Measurements from ENCODE around the gene MRRF. TPM values are rescaled to one million over a fixed set of nuclear protein-coding genes. Genes with fewer than 3 reads are reported as not detected.

The MRRF gene
- total and polyA plus RNA-seq, 2 donors (not counting 1 experiment from before 2014, with no cell fraction given) = 36.8 to 37.3 TPM

GRCh38 chr9:122236681-122237080 lies 28.0 kb upstream of the MRRF start:
- Histone ChIP-seq H3K4me1 (ENCODE audit: control insufficient read depth, extremely low read depth, insufficient read depth, low read length) (no peaks in the 10 kb centered on the region), H3K4me3 (replicated peaks in 1 of 4; ENCODE audit: control extremely low read depth in 1 of 4, insufficient read depth in 1 of 4, low read depth in 3 of 4, low read length in 4 of 4) (no peak overlapping the region), H3K27me3 (ENCODE audit: control insufficient read depth, insufficient read depth, low read length) (peaks cover 5% of the 10 kb centered on the region), H3K27ac (ENCODE audit: insufficient read depth, low read length) (no peak overlapping the region), H3K36me3 (ENCODE audit: control insufficient read depth, insufficient read depth, low read length) (no peaks in the 10 kb centered on the region), H3K4me2 (ENCODE audit: extremely low read depth, insufficient read depth, low read length) (no peak overlapping the region), H3K9ac (ENCODE audit: insufficient read depth, low read length) (no peak overlapping the region), H3K9me3 (ENCODE audit: control insufficient read depth, insufficient read depth, low read depth, low read length) (no peaks in the 10 kb centered on the region), H2AFZ (ENCODE audit: low read length) (no peak overlapping the region), H4K20me1 (ENCODE audit: control insufficient read depth, extremely low read depth, insufficient read depth, low read length) (no peaks in the 10 kb centered on the region), H3K79me2 (ENCODE audit: control insufficient read depth, insufficient read depth, low read length) (no peaks in the 10 kb centered on the region)
- TF ChIP-seq CTCF (conservative IDR thresholded peaks at IDR 0.05 in 1 of 2, IDR thresholded peaks at IDR 0.05 in 1 of 2; ENCODE audit: low read depth in 1 of 2, low read length in 2 of 2) (no peak), EZH2 (IDR thresholded peaks at IDR 0.05; ENCODE audit: low read length, missing control alignments) (no peak)
- no peak for DNase-seq (ENCODE audit: low read depth in 2 of 2)

GRCh38 chr9:122239722-122240121 lies 25.0 kb upstream of the MRRF start:
- H3K4me3 ChIP-seq (replicated peaks in 1 of 4; ENCODE audit: control extremely low read depth in 1 of 4, insufficient read depth in 1 of 4, low read depth in 3 of 4, low read length in 4 of 4) = no peak overlapping the region
- no peaks in the 10 kb centered on the region for H4K20me1 ChIP-seq (ENCODE audit: control insufficient read depth, extremely low read depth, insufficient read depth, low read length)
- H3K9ac ChIP-seq (ENCODE audit: insufficient read depth, low read length) = no peak overlapping the region
- no peaks in the 10 kb centered on the region for H3K27me3 ChIP-seq (ENCODE audit: control insufficient read depth, insufficient read depth, low read length)
- H3K79me2 ChIP-seq (ENCODE audit: control insufficient read depth, insufficient read depth, low read length) = no peaks in the 10 kb centered on the region
- no peak for DNase-seq (ENCODE audit: low read depth in 2 of 2)
- H3K27ac ChIP-seq (ENCODE audit: insufficient read depth, low read length) = no peak overlapping the region
- no peak overlapping the region for H2AFZ ChIP-seq (ENCODE audit: low read length)
- H3K36me3 ChIP-seq (ENCODE audit: control insufficient read depth, insufficient read depth, low read length) = no peaks in the 10 kb centered on the region
- TF ChIP-seq CTCF (conservative IDR thresholded peaks at IDR 0.05 in 1 of 2, IDR thresholded peaks at IDR 0.05 in 1 of 2; ENCODE audit: low read depth in 1 of 2, low read length in 2 of 2) (no peak), EZH2 (IDR thresholded peaks at IDR 0.05; ENCODE audit: low read length, missing control alignments) (no peak)
- H3K9me3 ChIP-seq (ENCODE audit: control insufficient read depth, insufficient read depth, low read depth, low read length) = no peaks in the 10 kb centered on the region
- H3K4me1 ChIP-seq (ENCODE audit: control insufficient read depth, extremely low read depth, insufficient read depth, low read length) = no peaks in the 10 kb centered on the region
- H3K4me2 ChIP-seq (ENCODE audit: extremely low read depth, insufficient read depth, low read length) = no peak overlapping the region

- Histone ChIP-seq H2AFZ (ENCODE audit: low read length) (no peak overlapping the region), H3K79me2 (ENCODE audit: control insufficient read depth, insufficient read depth, low read length) (no peaks in the 10 kb centered on the region), H3K4me3 (replicated peaks in 1 of 4; ENCODE audit: control extremely low read depth in 1 of 4, insufficient read depth in 1 of 4, low read depth in 3 of 4, low read length in 4 of 4) (no peak overlapping the region), H3K9ac (ENCODE audit: insufficient read depth, low read length) (no peak overlapping the region), H3K27ac (ENCODE audit: insufficient read depth, low read length) (no peak overlapping the region), H3K4me2 (ENCODE audit: extremely low read depth, insufficient read depth, low read length) (no peak overlapping the region), H3K4me1 (ENCODE audit: control insufficient read depth, extremely low read depth, insufficient read depth, low read length) (no peaks in the 10 kb centered on the region), H3K27me3 (ENCODE audit: control insufficient read depth, insufficient read depth, low read length) (no peaks in the 10 kb centered on the region), H3K36me3 (ENCODE audit: control insufficient read depth, insufficient read depth, low read length) (peaks cover 2% of the 10 kb centered on the region), H4K20me1 (ENCODE audit: control insufficient read depth, extremely low read depth, insufficient read depth, low read length) (no peaks in the 10 kb centered on the region), H3K9me3 (ENCODE audit: control insufficient read depth, insufficient read depth, low read depth, low read length) (no peaks in the 10 kb centered on the region)
- no peak for DNase-seq (ENCODE audit: low read depth in 2 of 2)
- TF ChIP-seq CTCF (conservative IDR thresholded peaks at IDR 0.05 in 1 of 2, IDR thresholded peaks at IDR 0.05 in 1 of 2; ENCODE audit: low read depth in 1 of 2, low read length in 2 of 2) (no peak), EZH2 (IDR thresholded peaks at IDR 0.05; ENCODE audit: low read length, missing control alignments) (no peak)
These were observed 20.3 kb upstream of the MRRF start for GRCh38 chr9:122244349-122244748.

Measured in fibroblast of lung (primary cell).